ENCODE data around the gene SFRP5.

SFRP5 gene

GRCh38 chr10:97771913-97772823 is at the start of gene SFRP5:
TSS of gene SFRP5 (minus strand) at chr10:97771999. CDS start at chr10:97771833, 166 bp downstream.
- DNase-seq = no peak

- no peak for DNase-seq
Measured at GRCh38 chr10:97820096-97820704, 48.4 kb upstream of the SFRP5 start.

- no peak for DNase-seq
Measured at GRCh38 chr10:97818572-97818971, 46.8 kb upstream of the SFRP5 start.

GRCh38 chr10:97816609-97817008 is 44.8 kb upstream of the SFRP5 start:
- DNase-seq = no peak

GRCh38 chr10:97814996-97815395 is 43.2 kb upstream of the SFRP5 start:
- DNase-seq = no peak

- no peak for DNase-seq
Measured at GRCh38 chr10:97813311-97813710, 41.5 kb upstream of the SFRP5 start.

GRCh38 chr10:97812696-97813095 is 40.9 kb upstream of the SFRP5 start:
- no peak for DNase-seq

- no peak for DNase-seq
Measured at GRCh38 chr10:97811958-97812357, 40.2 kb upstream of the SFRP5 start.

- no peak for DNase-seq
Measured at GRCh38 chr10:97810446-97810845, 38.6 kb upstream of the SFRP5 start.

- DNase-seq = no peak
Measured at GRCh38 chr10:97805949-97806348, 34.1 kb upstream of the SFRP5 start.

GRCh38 chr10:97805096-97805884 is 33.5 kb upstream of the SFRP5 start:
- DNase-seq = no peak

GRCh38 chr10:97801422-97801821 is 29.6 kb upstream of the SFRP5 start:
- DNase-seq = no peak

GRCh38 chr10:97800474-97800873 is 28.7 kb upstream of the SFRP5 start:
- no peak for DNase-seq

GRCh38 chr10:97798958-97799610 is 27.3 kb upstream of the SFRP5 start:
- no peak for DNase-seq

- peak; percentile 40 for DNase-seq
Measured at GRCh38 chr10:97796651-97797050, 24.9 kb upstream of the SFRP5 start.

GRCh38 chr10:97795886-97796285 is 24.1 kb upstream of the SFRP5 start:
- no peak for DNase-seq

GRCh38 chr10:97791824-97792721 is 20.3 kb upstream of the SFRP5 start:
- peak; percentile 75 for DNase-seq

GRCh38 chr10:97789770-97790397 is 18.1 kb upstream of the SFRP5 start:
- DNase-seq = no peak

GRCh38 chr10:97788552-97789442 is 17.0 kb upstream of the SFRP5 start:
- DNase-seq = no peak

GRCh38 chr10:97785731-97786130 is 13.9 kb upstream of the SFRP5 start:
- no peak for DNase-seq

Measured in stimulated activated CD4-positive, alpha-beta T cell treated with anti-CD3 and anti-CD28 coated beads, Interleukin-4, amount 100 ng/mL, for 24 hours (primary cell).